Posterior cingulate gyrus (tissue), 11 donors: ENCODE measurements around the gene DGCR8.
A peak's percentile ranks its signal among the peaks of the same experiment; 100 is the strongest.

Source experiments
- DNase-seq, 10 donors: peaks; one replicate each; pipeline versions ENCODE4 v3.0.0 to v3.0.0-alpha.2; 2020 to 2021; ENCODE audit warnings: mixed read lengths in 3 of 10
- intact Hi-C: fragments of 100-400 bp; cut with DNase I; formaldehyde crosslinking; loops from one replicate; pipeline ENCODE4 v1.15.1; 2023

DGCR8 gene

GRCh38 chr22:20106205-20106848 lies 26.3 kb downstream of the DGCR8 start:
- peak in 4 of 10 donors; percentile 38 to 89 (median 76) for DNase-seq
- intact Hi-C loops, result no loop called here

GRCh38 chr22:20106849-20107237 lies 26.8 kb downstream of the DGCR8 start:
- peak in 3 of 10 donors; percentile 48 to 69 (median 64) for DNase-seq
- intact Hi-C loops, result no loop called here

- DNase-seq, result peak in 3 of 10 donors; percentile 44 to 73 (median 69)
These were observed 27.4 kb downstream of the DGCR8 start for GRCh38 chr22:20107471-20107901.

GRCh38 chr22:20107951-20108756 lies 28.1 kb downstream of the DGCR8 start:
- peak in 3 of 10 donors; percentile 56 to 65 (median 62) for DNase-seq
- intact Hi-C loops, result no loop called here

More at GRCh38 chr22:20107471-20107901, 27.4 kb downstream of the DGCR8 start:
- intact Hi-C loops, result no loop called here

GRCh38 chr22:20108757-20109230 lies 28.8 kb downstream of the DGCR8 start:
- intact Hi-C loops, result no loop called here
- peak in 2 of 10 donors; percentile 48 to 57 for DNase-seq

GRCh38 chr22:20109411-20110358 lies 29.6 kb downstream of the DGCR8 start:
- intact Hi-C loops, result loop anchor here (10.0 kb wide), 2 partner anchors 85 to 135 kb away; partner anchors contain the start of gene TANGO2
- DNase-seq, result peak in 4 of 10 donors; percentile 8 to 83 (median 68)

GRCh38 chr22:20110359-20110985 lies 30.4 kb downstream of the DGCR8 start:
- intact Hi-C loops, result loop anchor here (10.0 kb wide), 2 partner anchors 86 to 136 kb away; partner anchors contain the start of gene TANGO2

GRCh38 chr22:20111045-20111688 lies 31.1 kb downstream of the DGCR8 start:
- intact Hi-C loops, result loop anchor here (10.0 kb wide), 2 partner anchors 86 to 136 kb away; partner anchors contain the start of gene TANGO2
- DNase-seq, result peak in 4 of 10 donors; percentile 1 to 76 (median 66)

More at GRCh38 chr22:20110359-20110985, 30.4 kb downstream of the DGCR8 start:
- peak in 3 of 10 donors; percentile 4 to 72 (median 58) for DNase-seq

- intact Hi-C loops, result loop anchor here (10.0 kb wide), 2 partner anchors 87 to 137 kb away; partner anchors contain the start of gene TANGO2
- peak in 4 of 10 donors; percentile 15 to 76 (median 72) for DNase-seq
These were observed 31.9 kb downstream of the DGCR8 start for GRCh38 chr22:20111689-20112622.

GRCh38 chr22:20112623-20113511 lies 32.8 kb downstream of the DGCR8 start:
- intact Hi-C loops, result loop anchor here (10.0 kb wide), 2 partner anchors 88 to 138 kb away; partner anchors contain the start of gene TANGO2
- peak in 4 of 10 donors; percentile 8 to 74 (median 62) for DNase-seq

GRCh38 chr22:20113551-20114310 lies 33.7 kb downstream of the DGCR8 start:
- peak in 4 of 10 donors; percentile 8 to 62 (median 60) for DNase-seq
- intact Hi-C loops, result loop anchor here (10.0 kb wide), 2 partner anchors 89 to 139 kb away; partner anchors contain the start of gene TANGO2

- peak in 4 of 10 donors; percentile 6 to 77 (median 60) for DNase-seq
- intact Hi-C loops, result loop anchor here (10.0 kb wide), 2 partner anchors 90 to 140 kb away; partner anchors contain the start of gene TANGO2
These were observed 34.8 kb downstream of the DGCR8 start for GRCh38 chr22:20114506-20115475.

GRCh38 chr22:20115691-20116375 lies 35.8 kb downstream of the DGCR8 start, which contains the start of gene RANBP1:
TSS of gene RANBP1 (plus strand) at chr22:20116104. CDS start at chr22:20116185, 81 bp downstream.
- intact Hi-C loops, result loop anchor here (2.0 to 10.0 kb wide), 3 partner anchors 15 to 141 kb away; partner anchors contain the start of genes TANGO2 and ZDHHC8
- peak in 3 of 10 donors; percentile 55 to 81 (median 57) for DNase-seq
